Uterine smooth muscle cell (primary cell): ENCODE measurements around the gene TMEM255B. TPM values are rescaled to one million over a fixed set of nuclear protein-coding genes. Genes with fewer than 3 reads are reported as not detected.

ENCODE experiments used
- total RNA-seq: library from RNA; depleted of rRNA; stranded (reverse); fragments of >200 nt; gene quantifications from 2 replicates; pipeline ENCODE4 v1.2.3, GENCODE V29; 2014

The TMEM255B gene
- total RNA-seq: 1.3 and 3.4 TPM in 2 replicates

DNA sequence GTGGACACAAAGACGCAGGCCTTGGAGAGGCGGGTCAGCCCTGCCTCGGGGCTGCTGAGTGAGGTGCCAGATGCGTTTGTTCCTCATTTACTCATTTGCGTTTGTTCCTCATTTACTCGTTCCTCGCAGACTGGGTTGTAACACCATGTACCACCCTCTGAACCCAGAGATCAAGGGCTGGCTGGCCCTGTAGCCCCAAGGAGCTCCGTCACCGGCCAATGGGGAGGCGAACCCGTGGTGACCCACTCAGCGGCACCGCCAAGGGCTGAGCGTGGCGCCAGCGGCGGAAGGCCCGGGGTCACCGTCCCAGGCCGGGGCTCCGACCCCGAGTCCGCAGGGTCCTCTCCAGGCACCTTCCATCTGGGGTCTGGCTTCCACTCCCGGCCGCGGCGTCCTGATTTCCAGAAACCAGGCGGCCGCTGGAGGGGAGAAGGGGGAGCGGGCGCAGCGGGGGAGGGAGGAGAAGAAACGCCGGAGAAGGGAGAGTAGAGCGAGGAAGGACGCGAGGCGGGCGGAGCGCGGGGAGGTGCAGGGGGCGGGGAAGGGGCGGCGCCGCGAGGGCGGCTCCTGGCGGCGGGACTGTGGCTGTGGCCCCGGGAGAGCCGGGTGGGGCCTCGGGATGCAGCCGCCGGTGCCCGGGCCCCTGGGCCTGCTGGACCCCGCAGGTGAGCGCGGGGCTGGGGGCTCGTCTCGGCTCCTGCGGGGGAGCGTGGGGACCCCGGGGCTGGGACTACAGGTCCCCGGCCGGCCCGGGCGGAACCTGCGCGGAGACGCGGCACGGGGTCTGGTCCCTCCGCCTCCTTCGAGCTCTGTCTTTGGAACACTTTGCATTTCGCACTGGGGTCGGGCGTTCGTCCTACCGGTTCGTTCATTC lies at the start of gene TMEM255B:
TSS of gene TMEM255B (plus strand) at position 576 of the 874 bp plus-strand sequence. CDS start at position 620, 44 bp downstream.

DNA sequence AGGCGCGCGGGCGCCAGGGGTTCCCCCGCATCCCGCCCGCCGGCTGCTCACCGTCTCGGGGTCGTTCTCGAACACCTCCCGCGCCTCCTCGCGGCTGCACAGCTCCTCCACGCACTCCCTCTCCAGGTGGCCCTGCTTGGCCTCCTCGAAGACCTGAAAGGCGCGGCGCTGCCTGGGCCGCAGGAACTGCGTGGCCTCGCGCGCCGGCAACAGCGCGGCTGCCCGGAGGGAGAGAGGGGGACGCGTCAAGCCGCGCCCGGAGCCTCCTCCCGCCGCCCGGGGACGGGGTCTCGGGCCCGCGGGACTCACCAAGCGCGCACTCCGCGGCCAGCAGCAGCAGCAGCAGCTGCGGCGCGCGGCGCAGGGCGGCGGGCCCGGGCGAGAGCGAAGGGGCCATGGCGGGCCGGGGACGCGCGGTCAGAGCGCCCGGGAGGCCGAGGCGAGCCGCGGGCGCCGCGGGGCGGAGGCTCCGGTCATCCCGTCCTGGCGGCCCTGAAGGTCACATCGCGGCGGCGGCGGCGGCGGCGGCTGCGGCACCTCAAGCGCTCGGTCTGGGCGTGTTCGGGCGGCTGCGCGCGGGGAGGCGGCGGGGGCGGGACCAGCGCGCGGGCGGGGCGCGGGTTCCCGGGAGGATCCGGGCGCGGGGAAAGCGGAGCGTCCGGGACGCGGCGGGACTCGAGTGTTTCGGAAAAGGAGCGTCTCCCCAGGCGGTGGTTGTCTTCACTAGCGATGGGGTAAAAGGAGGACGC lies 104.7 kb downstream of the TMEM255B start, which contains the start of gene GAS6:
TSS of gene GAS6 (minus strand) at position 553 of the 749 bp plus-strand sequence. CDS start at position 397, 156 bp downstream.

Other genes starting within 250 kb of the TMEM255B start
- gene TFDP1, start 174.5 kb upstream of the TMEM255B start, total RNA-seq: 53.5 and 97.5 TPM in 2 replicates
- not detected in 2 replicates for gene ATP4B, start 101.0 kb upstream of the TMEM255B start, total RNA-seq
- 0.11 TPM in 1 of 2 replicates, not detected in the other for gene GRK1, start 92.0 kb upstream of the TMEM255B start, total RNA-seq
- 98.8 and 272 TPM in 2 replicates for gene GAS6, start 104.8 kb downstream of the TMEM255B start, total RNA-seq
- 0.25 and 0.33 TPM in 2 replicates for gene C13orf46, start 214.8 kb downstream of the TMEM255B start, total RNA-seq